Choroid plexus epithelial cell (primary cell): Measurements from ENCODE around the gene PDLIM5.

Experiments used
- DNase-seq: peaks from one replicate; pipeline ENCODE4 v3.0.0-alpha.2; 2010; ENCODE audit warnings: low read depth
- H3K4me3 ChIP-seq: 2 replicates; pipeline ENCODE4 v1.5.1; 2011; ENCODE audit warnings: low read depth, mild to moderate bottlenecking, control low read depth, low read length, moderate library complexity
- CTCF ChIP-seq: conservative IDR thresholded peaks from 2 replicates; pipeline ENCODE4 v1.5.1; 2011; ENCODE audit warnings: low read depth, mild to moderate bottlenecking, control low read depth, inconsistent platforms, low read length, moderate library complexity

The PDLIM5 gene

GRCh38 chr4:94500685-94501084 lies 48.9 kb downstream of the PDLIM5 start:
- peak; percentile 67 for DNase-seq
- no peak for TF ChIP-seq CTCF
- no peak overlapping the region for H3K4me3 ChIP-seq

- no peak for TF ChIP-seq CTCF
- no peak overlapping the region for H3K4me3 ChIP-seq
- peak; percentile 84 for DNase-seq
These were observed 52.8 kb downstream of the PDLIM5 start for GRCh38 chr4:94504545-94504944.

GRCh38 chr4:94506822-94507221 lies 55.1 kb downstream of the PDLIM5 start:
- no peak for DNase-seq
- no peak for TF ChIP-seq CTCF

GRCh38 chr4:94507281-94507680 lies 55.5 kb downstream of the PDLIM5 start:
- no peak for DNase-seq
- TF ChIP-seq CTCF, result no peak
- H3K4me3 ChIP-seq, result no peak overlapping the region

More at GRCh38 chr4:94506822-94507221, 55.1 kb downstream of the PDLIM5 start:
- no peak overlapping the region for H3K4me3 ChIP-seq

GRCh38 chr4:94507708-94508107 lies 56.0 kb downstream of the PDLIM5 start:
- peak; percentile 96 for DNase-seq
- no peak for TF ChIP-seq CTCF
- no peak overlapping the region for H3K4me3 ChIP-seq

GRCh38 chr4:94508296-94508695 lies 56.6 kb downstream of the PDLIM5 start:
- DNase-seq, result peak; percentile 59
- TF ChIP-seq CTCF, result no peak
- no peak overlapping the region for H3K4me3 ChIP-seq

GRCh38 chr4:94508806-94509205 lies 57.1 kb downstream of the PDLIM5 start:
- no peak for TF ChIP-seq CTCF
- H3K4me3 ChIP-seq, result no peak overlapping the region
- peak; percentile 63 for DNase-seq
